Fibroblast of lung (primary cell): ENCODE results near the gene CX3CL1. TPM values are rescaled to one million over a fixed set of nuclear protein-coding genes. Genes with fewer than 3 reads are reported as not detected.

Experiments
- DNase-seq, 2 donors: peaks; one replicate each; pipeline versions ENCODE4 v3.0.0 to v3.0.0-alpha.2; 2010; ENCODE audit warnings: low read depth in 2 of 2
- H2AFZ ChIP-seq: 2 replicates; pipeline ENCODE4 v1.5.1; 2012; ENCODE audit warnings: low read length, control low read depth, inconsistent platforms
- H3K27ac ChIP-seq: 2 replicates; pipeline ENCODE4 v1.5.1; 2011; ENCODE audit warnings: low read length, control low read depth; ENCODE audit not compliant: insufficient read depth
- H3K27me3 ChIP-seq: 2 replicates; pipeline ENCODE4 v1.5.1; 2011; ENCODE audit warnings: mild to moderate bottlenecking, low read length; ENCODE audit not compliant: control insufficient read depth, insufficient read depth
- H3K36me3 ChIP-seq: 2 replicates; pipeline ENCODE4 v1.5.1; 2011; ENCODE audit warnings: low read length; ENCODE audit not compliant: control insufficient read depth, insufficient read depth
- H3K4me1 ChIP-seq: 2 replicates; pipeline ENCODE4 v1.5.1; 2011; ENCODE audit warnings: low read length; ENCODE audit not compliant: control insufficient read depth, insufficient read depth; ENCODE audit errors: extremely low read depth
- H3K4me2 ChIP-seq: 2 replicates; pipeline ENCODE4 v1.5.1; 2011; ENCODE audit warnings: low read length, control low read depth; ENCODE audit not compliant: insufficient read depth; ENCODE audit errors: extremely low read depth
- H3K4me3 ChIP-seq, 4 experiments: fragments of 200-600 bp in 1 of 4; sonication (generic) in 1 of 4; replicated peaks in 1 of 4; 2 replicates each; pipeline ENCODE4 v1.5.1; 2011 to 2016; ENCODE audit warnings: low read length in 4 of 4, low read depth in 3 of 4, mild to moderate bottlenecking in 3 of 4, control low read depth in 2 of 4, inconsistent platforms in 1 of 4, mixed read lengths in 1 of 4; ENCODE audit not compliant: insufficient read depth in 1 of 4; ENCODE audit errors: control extremely low read depth in 1 of 4
- H3K79me2 ChIP-seq: 2 replicates; pipeline ENCODE4 v1.5.1; 2012; ENCODE audit warnings: mild to moderate bottlenecking, low read length, inconsistent platforms; ENCODE audit not compliant: control insufficient read depth, insufficient read depth
- H3K9ac ChIP-seq: 2 replicates; pipeline ENCODE4 v1.5.1; 2011; ENCODE audit warnings: mild to moderate bottlenecking, low read length, control low read depth; ENCODE audit not compliant: insufficient read depth
- H3K9me3 ChIP-seq: 2 replicates; pipeline ENCODE4 v1.5.1; 2012; ENCODE audit warnings: low read depth, low read length; ENCODE audit not compliant: control insufficient read depth, insufficient read depth
- H4K20me1 ChIP-seq: 2 replicates; pipeline ENCODE4 v1.5.1; 2011; ENCODE audit warnings: low read length; ENCODE audit not compliant: control insufficient read depth, insufficient read depth; ENCODE audit errors: extremely low read depth
- EZH2 ChIP-seq: IDR thresholded peaks from 2 replicates; pipeline ENCODE4 v1.5.1; 2012; ENCODE audit warnings: low read length, control low read depth, mild to moderate bottlenecking; ENCODE audit errors: missing control alignments
- polyA plus RNA-seq, 2 donors: library from polyadenylated mRNA; depleted of rRNA in 1 of 2; stranded (reverse) in 1 of 2; unstranded in 1 of 2; fragments of >200 nt; gene quantifications; 2 replicates each; pipeline ENCODE4 v1.2.1, GENCODE V29; 2011 to 2012; ENCODE audit warnings: missing spikeins in 1 of 2
- total RNA-seq: library from RNA; depleted of rRNA; stranded (reverse); fragments of >200 nt; gene quantifications from 2 replicates; pipeline ENCODE4 v1.2.1, GENCODE V29; 2014
- TF ChIP-seq, protein P1 (sequence below), 2 donors: IDR thresholded peaks in 1 of 2; conservative IDR thresholded peaks in 1 of 2; 1 replicate in 1 of 2; 2 replicates in 1 of 2; pipeline ENCODE4 v1.5.1; 2011 to 2012; ENCODE audit warnings: low read length in 2 of 2, control low read depth in 1 of 2, inconsistent platforms in 1 of 2, low read depth in 1 of 2, mild to moderate bottlenecking in 1 of 2

The CX3CL1 gene
- total and polyA plus RNA-seq, 2 donors (not counting 1 experiment from before 2014, with no cell fraction given) = not detected

- Histone ChIP-seq H4K20me1 (no peaks in the 10 kb centered on the region), H3K9me3 (no peaks in the 10 kb centered on the region), H3K4me1 (no peaks in the 10 kb centered on the region), H3K4me2 (no peak overlapping the region), H3K9ac (no peak overlapping the region), H3K27me3 (no peaks in the 10 kb centered on the region), H3K27ac (no peak overlapping the region), H3K79me2 (no peaks in the 10 kb centered on the region), H3K36me3 (no peaks in the 10 kb centered on the region), H2AFZ (no peak overlapping the region), H3K4me3 (no peak overlapping the region)
- no peak for TF ChIP-seq EZH2
- TF ChIP-seq, protein P1, sequence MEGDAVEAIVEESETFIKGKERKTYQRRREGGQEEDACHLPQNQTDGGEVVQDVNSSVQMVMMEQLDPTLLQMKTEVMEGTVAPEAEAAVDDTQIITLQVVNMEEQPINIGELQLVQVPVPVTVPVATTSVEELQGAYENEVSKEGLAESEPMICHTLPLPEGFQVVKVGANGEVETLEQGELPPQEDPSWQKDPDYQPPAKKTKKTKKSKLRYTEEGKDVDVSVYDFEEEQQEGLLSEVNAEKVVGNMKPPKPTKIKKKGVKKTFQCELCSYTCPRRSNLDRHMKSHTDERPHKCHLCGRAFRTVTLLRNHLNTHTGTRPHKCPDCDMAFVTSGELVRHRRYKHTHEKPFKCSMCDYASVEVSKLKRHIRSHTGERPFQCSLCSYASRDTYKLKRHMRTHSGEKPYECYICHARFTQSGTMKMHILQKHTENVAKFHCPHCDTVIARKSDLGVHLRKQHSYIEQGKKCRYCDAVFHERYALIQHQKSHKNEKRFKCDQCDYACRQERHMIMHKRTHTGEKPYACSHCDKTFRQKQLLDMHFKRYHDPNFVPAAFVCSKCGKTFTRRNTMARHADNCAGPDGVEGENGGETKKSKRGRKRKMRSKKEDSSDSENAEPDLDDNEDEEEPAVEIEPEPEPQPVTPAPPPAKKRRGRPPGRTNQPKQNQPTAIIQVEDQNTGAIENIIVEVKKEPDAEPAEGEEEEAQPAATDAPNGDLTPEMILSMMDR (conservative IDR thresholded peaks at IDR 0.05 in 1 of 2, IDR thresholded peaks at IDR 0.05 in 1 of 2; ENCODE audit: low read depth in 1 of 2, low read length in 2 of 2) = no peak
- DNase-seq = peak; percentile 17 to 77
Measured at GRCh38 chr16:57383276-57384247, 11.3 kb downstream of the CX3CL1 start.

DNA sequence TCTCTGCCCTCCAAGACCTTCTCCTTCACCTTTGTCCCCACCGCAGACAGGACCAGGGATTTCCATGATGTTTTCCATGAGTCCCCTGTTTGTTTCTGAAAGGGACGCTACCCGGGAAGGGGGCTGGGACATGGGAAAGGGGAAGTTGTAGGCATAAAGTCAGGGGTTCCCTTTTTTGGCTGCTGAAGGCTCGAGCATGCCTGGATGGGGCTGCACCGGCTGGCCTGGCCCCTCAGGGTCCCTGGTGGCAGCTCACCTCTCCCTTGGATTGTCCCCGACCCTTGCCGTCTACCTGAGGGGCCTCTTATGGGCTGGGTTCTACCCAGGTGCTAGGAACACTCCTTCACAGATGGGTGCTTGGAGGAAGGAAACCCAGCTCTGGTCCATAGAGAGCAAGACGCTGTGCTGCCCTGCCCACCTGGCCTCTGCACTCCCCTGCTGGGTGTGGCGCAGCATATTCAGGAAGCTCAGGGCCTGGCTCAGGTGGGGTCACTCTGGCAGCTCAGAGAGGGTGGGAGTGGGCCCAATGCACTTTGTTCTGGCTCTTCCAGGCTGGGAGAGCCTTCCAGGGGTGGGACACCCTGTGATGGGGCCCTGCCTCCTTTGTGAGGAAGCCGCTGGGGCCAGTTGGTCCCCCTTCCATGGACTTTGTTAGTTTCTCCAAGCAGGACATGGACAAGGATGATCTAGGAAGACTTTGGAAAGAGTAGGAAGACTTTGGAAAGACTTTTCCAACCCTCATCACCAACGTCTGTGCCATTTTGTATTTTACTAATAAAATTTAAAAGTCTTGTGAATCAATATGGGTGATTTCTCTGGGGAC is 12.2 kb downstream of the CX3CL1 start:
- H3K9ac ChIP-seq = no peak overlapping the region
- no peak overlapping the region for H3K27ac ChIP-seq
- TF ChIP-seq EZH2 = no peak
- TF ChIP-seq, protein P1 (conservative IDR thresholded peaks at IDR 0.05 in 1 of 2, IDR thresholded peaks at IDR 0.05 in 1 of 2; ENCODE audit: low read depth in 1 of 2, low read length in 2 of 2) = no peak
- no peak overlapping the region for H3K4me3 ChIP-seq
- no peaks in the 10 kb centered on the region for H4K20me1 ChIP-seq
- no peaks in the 10 kb centered on the region for H3K4me1 ChIP-seq
- DNase-seq = no peak
- H3K36me3 ChIP-seq = no peaks in the 10 kb centered on the region
- H3K27me3 ChIP-seq = no peaks in the 10 kb centered on the region
- H3K9me3 ChIP-seq = no peaks in the 10 kb centered on the region
- no peak overlapping the region for H3K4me2 ChIP-seq
- no peak overlapping the region for H2AFZ ChIP-seq
- no peaks in the 10 kb centered on the region for H3K79me2 ChIP-seq

GRCh38 chr16:57385083-57385482 is 12.8 kb downstream of the CX3CL1 start:
- Histone ChIP-seq H2AFZ (no peak overlapping the region), H3K4me1 (no peaks in the 10 kb centered on the region), H3K79me2 (no peaks in the 10 kb centered on the region), H3K36me3 (no peaks in the 10 kb centered on the region), H3K4me2 (no peak overlapping the region), H3K27ac (no peak overlapping the region), H3K4me3 (no peak overlapping the region), H4K20me1 (no peaks in the 10 kb centered on the region), H3K9me3 (no peaks in the 10 kb centered on the region), H3K27me3 (no peaks in the 10 kb centered on the region), H3K9ac (no peak overlapping the region)
- no peak for DNase-seq
- TF ChIP-seq EZH2 = no peak
- TF ChIP-seq, protein P1 (conservative IDR thresholded peaks at IDR 0.05 in 1 of 2, IDR thresholded peaks at IDR 0.05 in 1 of 2; ENCODE audit: low read depth in 1 of 2, low read length in 2 of 2) = no peak
